NCI-H2029 (cell line): ENCODE results near the gene GBP1.
A peak's percentile ranks its signal among the peaks of the same experiment; 100 is the strongest.
"Not testable (repeated sequence)": the region's sequence is repeated elsewhere in the genome, so short reads cannot be mapped to it uniquely, and the experiment has no call there.

Experiments used
- DNase-seq: peaks from one replicate; lab custom pipeline; 2025; lab: John Stamatoyannopoulos, UW

GBP1 gene

DNA sequence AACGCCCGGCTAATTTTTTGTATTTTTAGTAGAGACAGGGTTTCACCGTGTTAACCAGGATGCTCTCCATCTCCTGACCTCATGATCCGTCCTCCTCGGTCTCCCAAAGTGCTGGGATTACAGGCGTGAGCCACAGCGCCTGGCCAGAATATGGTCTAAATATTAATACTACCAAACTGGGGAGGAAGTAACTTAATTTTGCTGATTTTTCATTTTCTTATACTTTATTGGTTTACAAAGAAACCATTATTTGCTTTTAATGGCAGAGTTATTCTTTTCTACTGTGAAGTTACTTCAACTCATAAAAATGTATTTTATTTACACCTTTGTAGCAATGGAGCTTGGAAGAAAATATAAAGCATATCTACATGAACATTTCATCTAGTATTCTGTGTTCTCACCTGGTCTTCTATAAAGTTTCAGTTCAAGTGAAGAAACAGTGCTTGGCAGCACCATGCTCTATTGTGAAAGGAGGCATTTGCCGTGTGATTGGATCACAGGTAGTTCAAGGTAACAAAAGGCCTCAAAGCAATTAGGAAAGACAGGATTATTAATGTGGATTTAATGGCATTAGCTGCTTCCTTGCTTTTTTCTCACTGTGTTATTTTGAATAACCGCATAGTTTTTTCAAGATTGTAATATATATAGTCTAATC lies 13.6 kb downstream of the GBP1 start:
- no peak for DNase-seq

DNA sequence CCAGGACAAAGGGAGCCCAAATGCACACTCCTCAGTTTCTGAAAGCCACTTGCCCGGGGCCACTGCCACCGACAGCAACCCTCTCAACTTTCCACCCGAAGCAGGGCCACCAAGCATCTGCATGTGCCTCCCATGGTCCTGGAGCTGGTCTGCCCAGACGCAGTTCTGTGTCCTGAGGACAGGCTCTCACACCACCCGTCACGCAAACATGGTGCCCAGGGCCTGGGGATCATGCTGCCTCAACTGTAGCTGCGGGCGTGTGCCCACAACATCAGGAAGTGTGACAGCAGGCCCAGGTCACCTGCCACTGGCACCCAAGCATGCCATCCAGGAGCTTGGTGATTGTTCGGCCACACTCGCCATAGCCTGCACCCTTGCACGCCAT lies 14.4 kb downstream of the GBP1 start:
- DNase-seq: no peak

DNA sequence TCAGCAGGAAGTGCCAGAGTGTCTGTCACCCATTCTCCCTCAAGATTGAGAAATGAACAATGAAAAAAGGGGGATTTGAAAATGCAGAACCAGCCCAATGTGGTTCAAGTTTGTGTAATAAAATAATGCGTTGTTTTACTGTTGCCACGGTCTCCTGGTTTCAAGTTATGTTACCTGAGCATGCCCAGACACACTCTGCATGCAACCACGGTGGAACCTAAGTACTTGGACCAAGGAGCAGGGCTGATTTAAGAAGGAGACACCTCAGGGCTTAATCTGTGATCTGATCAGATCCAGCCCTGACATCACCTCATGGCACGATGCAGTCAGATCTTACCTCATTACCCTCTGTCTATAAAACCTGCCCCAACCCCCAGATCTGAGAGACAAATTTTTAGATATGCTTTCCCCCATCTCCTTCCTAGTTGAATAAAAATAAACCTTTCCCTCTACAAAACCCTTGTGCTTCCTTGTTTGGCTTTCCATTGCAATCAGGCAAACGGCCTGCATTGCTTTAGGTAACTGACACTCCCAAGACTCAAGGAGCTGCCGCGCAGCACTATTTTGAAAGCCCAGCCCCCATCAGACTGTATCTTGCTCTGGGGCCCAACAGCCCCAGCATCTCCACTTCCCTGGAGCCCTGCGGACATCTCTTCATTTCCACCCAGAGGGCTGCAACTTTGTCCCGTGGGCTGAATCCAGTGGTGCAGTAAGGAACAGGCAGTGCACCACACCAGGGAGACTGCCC lies 14.9 kb downstream of the GBP1 start:
- DNase-seq: not testable (repeated sequence)

DNA sequence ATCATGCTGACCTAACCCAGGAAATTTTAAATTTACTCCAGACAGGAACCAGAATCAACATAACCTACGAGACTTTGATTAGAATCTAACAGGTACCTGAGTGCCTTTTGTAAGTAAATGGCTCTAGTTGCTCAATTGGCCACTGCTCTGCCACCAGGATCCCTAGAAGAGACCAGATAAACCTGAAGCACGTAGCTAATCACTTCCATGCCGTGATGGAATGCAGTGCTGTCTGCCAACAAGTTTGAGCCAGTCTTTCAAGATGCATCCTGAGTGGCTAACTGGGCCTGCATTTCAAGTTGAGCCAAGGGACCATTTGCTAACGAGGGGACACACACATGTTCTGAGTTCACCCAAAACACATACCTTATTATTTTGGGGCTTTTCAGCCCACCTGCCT lies 15.8 kb downstream of the GBP1 start:
- not testable (repeated sequence) for DNase-seq

GRCh38 chr1:89047734-89048133 lies 17.3 kb downstream of the GBP1 start:
- DNase-seq: no peak

GRCh38 chr1:89046318-89047183 lies 18.5 kb downstream of the GBP1 start:
- DNase-seq: not testable (repeated sequence)

DNA sequence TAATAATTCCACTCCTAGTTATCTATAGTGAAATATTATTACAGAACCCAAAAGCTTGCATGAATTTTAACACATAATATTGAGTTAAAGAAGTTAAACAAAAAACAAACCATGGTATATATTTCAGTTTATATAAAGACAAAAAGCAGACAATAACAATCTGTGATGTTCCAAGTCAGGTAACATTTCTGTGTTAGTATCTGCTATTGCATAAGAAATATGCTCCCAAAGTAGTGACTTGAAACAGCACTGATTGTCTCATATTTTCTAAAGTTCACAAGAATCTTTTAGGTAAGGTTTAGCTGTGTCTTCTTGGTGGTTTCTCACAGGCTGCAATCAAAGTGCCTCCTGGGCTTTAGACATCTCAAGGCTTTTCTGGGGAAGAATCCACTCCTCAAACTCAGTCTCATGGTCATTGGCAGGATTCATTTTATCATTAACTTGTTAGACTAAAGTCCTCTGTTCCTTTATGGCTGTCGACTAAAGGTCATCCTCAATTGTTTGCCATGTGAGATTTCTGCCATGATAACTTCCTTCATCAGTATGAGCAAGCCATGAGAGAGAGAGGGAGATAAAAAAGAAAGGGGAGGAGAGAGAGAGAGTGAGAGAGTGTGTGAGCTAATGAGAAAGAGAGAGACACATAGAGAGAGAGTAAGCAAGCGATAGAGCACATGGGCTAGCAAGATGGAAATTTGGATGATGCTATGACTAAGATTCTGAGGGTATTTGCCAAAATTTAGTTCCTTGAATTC lies 19.9 kb downstream of the GBP1 start:
- no peak for DNase-seq

GRCh38 chr1:89043940-89044339 lies 21.1 kb downstream of the GBP1 start:
- no peak for DNase-seq

GRCh38 chr1:89042491-89042890 lies 22.5 kb downstream of the GBP1 start:
- no peak for DNase-seq

DNA sequence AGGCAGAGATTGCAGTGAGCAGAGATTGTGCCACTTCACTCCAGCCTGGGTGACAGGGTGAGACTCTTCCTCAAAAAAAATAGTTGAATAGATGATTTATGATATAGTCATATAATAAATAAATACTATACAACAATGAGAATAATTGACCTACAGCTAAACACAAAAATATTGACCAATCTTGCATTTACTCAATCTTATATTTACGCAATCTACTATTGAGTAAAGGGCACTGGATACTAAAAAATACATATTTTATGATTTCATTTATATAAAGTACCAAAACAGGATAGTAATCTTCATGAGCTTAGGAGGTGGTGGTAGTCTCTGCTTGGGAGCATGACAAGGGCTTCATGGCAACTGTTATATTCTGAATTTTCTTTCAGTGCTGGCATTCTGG lies 23.3 kb downstream of the GBP1 start:
- DNase-seq: no peak

GRCh38 chr1:89041119-89041641 lies 23.8 kb downstream of the GBP1 start:
- no peak for DNase-seq

DNA sequence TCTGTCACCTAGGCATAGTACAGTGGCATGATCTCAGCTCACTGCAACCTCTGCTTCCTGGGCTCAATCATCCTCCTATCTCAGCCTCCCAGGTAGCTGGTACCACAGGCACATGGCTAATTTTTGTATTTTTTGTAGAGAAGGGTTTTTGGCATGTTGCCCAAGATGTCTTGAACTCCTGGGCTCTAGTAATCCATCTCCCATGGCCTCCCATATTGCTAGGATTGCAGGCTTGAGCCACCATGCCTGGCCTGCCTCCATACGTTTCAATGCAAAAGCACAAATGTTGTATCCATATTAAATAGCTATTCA lies 24.7 kb downstream of the GBP1 start:
- no peak for DNase-seq

DNA sequence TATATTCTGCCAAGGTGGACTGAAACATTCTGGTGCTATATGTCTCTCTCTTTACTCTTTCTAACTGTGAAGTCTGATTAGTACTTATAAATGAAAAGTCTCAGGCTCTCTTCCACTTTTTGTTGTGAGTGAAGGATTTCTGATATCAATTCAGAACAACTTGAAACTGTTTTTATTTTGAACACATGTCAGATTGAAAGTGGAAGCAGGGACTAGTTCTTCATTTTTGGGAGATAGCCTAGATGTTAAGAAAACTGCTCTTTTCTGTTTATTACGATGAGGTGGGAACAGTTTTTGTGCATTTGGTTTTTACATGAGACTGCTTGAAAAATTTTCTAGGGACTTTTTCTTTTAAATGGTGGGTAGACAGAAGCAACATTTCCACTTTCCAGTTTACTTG lies 27.8 kb downstream of the GBP1 start:
- no peak for DNase-seq

GRCh38 chr1:89035080-89035479 lies 29.9 kb downstream of the GBP1 start:
- DNase-seq: no peak

DNA sequence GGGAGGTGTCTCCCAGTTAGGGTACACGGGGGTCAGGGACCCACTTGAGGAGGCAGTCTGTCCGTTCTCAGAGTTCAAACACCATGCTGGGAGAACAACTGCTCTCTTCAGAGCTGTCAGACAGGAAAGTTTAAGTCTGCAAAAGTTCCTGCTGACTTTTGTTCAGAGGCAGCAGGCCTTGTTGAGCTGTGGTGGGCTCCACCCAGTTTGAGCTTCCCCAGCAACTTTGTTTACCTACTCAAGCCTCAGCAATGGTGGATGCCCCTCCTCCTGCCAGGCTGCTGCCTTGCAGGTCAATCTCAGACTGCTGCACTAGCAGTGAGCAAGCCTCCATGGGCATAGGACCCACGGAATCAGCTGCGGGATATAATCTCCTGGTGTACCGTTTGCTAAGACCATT lies 31.0 kb downstream of the GBP1 start:
- not testable (repeated sequence) for DNase-seq

DNA sequence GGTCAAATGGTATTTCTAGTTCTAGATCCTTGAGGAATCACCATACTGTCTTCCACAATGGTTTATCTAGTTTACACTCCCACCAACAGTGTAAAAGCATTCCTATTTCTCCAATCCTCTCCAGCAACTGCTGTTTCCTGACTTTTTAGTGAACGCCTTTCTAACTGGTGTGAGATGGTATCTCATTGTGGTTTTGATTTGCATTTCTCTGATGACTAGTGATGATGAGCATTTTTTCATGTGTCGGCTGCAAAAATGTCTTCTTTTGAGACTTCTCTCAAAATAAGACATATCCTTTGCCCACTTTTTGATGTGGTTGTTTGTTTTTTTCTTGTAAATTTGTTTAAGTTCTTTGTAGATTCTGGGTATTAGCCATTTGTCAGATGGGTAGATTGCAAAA lies 36.0 kb downstream of the GBP1 start:
- not testable (repeated sequence) for DNase-seq

- DNase-seq: no peak
These were observed 39.1 kb downstream of the GBP1 start for GRCh38 chr1:89025928-89026327.

- DNase-seq: no peak
These were observed 42.0 kb downstream of the GBP1 start for GRCh38 chr1:89023026-89023425.

DNA sequence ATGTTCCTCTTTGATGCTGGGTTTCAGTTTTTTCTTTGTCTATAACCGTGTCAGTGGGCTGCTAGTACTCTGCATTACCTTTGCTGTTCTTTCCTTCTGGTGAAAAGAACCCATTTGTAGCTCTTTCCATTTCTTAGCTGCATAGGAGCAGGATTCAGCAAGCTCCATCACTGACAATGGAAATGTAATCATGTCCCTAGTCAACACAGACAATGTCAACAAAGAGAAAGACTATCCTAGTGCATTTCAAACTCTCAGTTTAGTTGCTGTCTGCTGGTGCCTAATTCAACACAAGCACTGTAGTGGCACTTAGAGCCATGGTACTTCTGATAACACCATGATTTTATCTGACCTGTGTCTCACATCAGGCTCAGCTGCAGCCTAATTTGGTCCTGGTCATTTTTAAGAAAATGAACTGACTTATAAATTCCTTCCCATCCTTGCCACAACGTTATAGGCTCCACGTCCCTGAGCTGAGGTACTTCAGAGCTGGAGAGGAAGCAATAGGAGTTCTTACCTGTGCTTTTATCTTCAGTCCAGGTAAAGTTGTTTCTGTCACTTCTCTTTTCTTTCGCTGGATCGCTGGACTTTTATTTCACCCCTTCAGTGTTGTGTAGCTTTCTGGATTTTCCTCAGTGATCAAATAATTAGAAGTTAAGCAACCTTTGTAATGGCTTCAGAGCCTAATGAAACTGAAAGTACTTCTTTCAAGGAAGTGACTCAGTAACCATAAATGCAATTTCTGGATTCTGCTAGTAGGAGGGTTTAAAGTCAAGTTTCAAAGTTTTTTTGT lies 42.6 kb downstream of the GBP1 start, which contains the start of gene GBP3:
GBP3 (minus strand) TSS at position 700 of the 793 bp plus-strand sequence. CDS start 2,145 bp downstream, outside the sequence.
- peak; percentile 57 for DNase-seq

- not testable (repeated sequence) for DNase-seq
These were observed 46.7 kb downstream of the GBP1 start for GRCh38 chr1:89018318-89018717.

- DNase-seq: no peak
These were observed 56.5 kb downstream of the GBP1 start for GRCh38 chr1:89008511-89008910.
